Osteocyte (in vitro differentiated cells): ENCODE measurements around the gene CCDC174. TPM values are rescaled to one million over a fixed set of nuclear protein-coding genes. Genes with fewer than 3 reads are reported as not detected.

Experiments
- DNase-seq: peaks from one replicate; pipeline ENCODE4 v3.0.0; 2021; ENCODE audit warnings: mixed read lengths; ENCODE audit not compliant: unreplicated experiment; ENCODE audit errors: extremely low spot score
- H3K27ac Mint-ChIP-seq: one replicate; pipeline ENCODE4 v1.8.0; 2021; ENCODE audit warnings: mild to moderate bottlenecking, mixed read lengths; ENCODE audit not compliant: unreplicated experiment
- H3K27me3 Mint-ChIP-seq: one replicate; pipeline ENCODE4 v1.8.0; 2021; ENCODE audit warnings: mixed read lengths; ENCODE audit not compliant: unreplicated experiment
- H3K36me3 Mint-ChIP-seq: one replicate; pipeline ENCODE4 v1.8.0; 2021; ENCODE audit warnings: mixed read lengths; ENCODE audit not compliant: unreplicated experiment
- H3K4me1 Mint-ChIP-seq: one replicate; pipeline ENCODE4 v1.8.0; 2021; ENCODE audit warnings: mixed read lengths; ENCODE audit not compliant: unreplicated experiment
- H3K4me3 Mint-ChIP-seq: one replicate; pipeline ENCODE4 v1.8.0; 2021; ENCODE audit warnings: mild to moderate bottlenecking, moderate library complexity, mixed read lengths; ENCODE audit not compliant: unreplicated experiment
- H3K9me3 Mint-ChIP-seq: one replicate; pipeline ENCODE4 v1.8.0; 2021; ENCODE audit warnings: mixed read lengths; ENCODE audit not compliant: unreplicated experiment
- CTCF ChIP-seq: fragments of 200-600 bp; sonication (generic); IDR thresholded peaks from 2 replicates; pipeline ENCODE4 v1.5.0; 2021; ENCODE audit warnings: antibody characterized with exemption, mild to moderate bottlenecking, moderate library complexity
- long read RNA-seq: library from polyadenylated mRNA; unstranded; transcript quantifications from one replicate; pipeline ENCODE4 v2.0.0, GENCODE V29; 2021
- total RNA-seq: library from RNA; stranded (reverse); gene quantifications from 2 replicates; pipeline ENCODE4 v1.2.1, GENCODE V29; 2021

The CCDC174 gene
- 18.4 and 20.4 TPM in 2 replicates for total RNA-seq
- long read RNA-seq, transcript CCDC174-204 (7 exons, 1,139 nt): major isoform, 5 of 18 reads
- long read RNA-seq, partial matches to known transcripts: 7 of 18 reads
- long read RNA-seq, other reads (novel, unspliced or antisense): 5 of 18 reads

GRCh38 chr3:14651440-14652251, at the start of gene CCDC174:
TSS of gene CCDC174 (plus strand) at chr3:14651762. CDS start at chr3:14651837, 75 bp downstream.
- Mint-ChIP-seq H3K4me3 (peak within 1 kb of the TSS; percentile 88), H3K4me1 (peaks cover 25% of the 10 kb centered on the region), H3K27ac (peak within 1 kb of the TSS; percentile 97), H3K9me3 (no peaks in the 10 kb centered on the region), H3K36me3 (peaks cover 15% of the 10 kb centered on the region), H3K27me3 (peaks cover 5% of the 10 kb centered on the region)
- DNase-seq: peak; percentile 95
- no peak for TF ChIP-seq CTCF

- Mint-ChIP-seq H3K27ac (no peak overlapping the region), H3K4me3 (peak overlapping the region; percentile 11), H3K27me3 (peaks cover 66% of the 10 kb centered on the region), H3K9me3 (peaks cover 8% of the 10 kb centered on the region), H3K4me1 (peaks cover 2% of the 10 kb centered on the region), H3K36me3 (no peaks in the 10 kb centered on the region)
- no peak for TF ChIP-seq CTCF
- no peak for DNase-seq
Observed at GRCh38 chr3:14602006-14602803, 49.4 kb upstream of the CCDC174 start.

GRCh38 chr3:14602804-14603644, 48.5 kb upstream of the CCDC174 start:
- Mint-ChIP-seq H3K36me3 (no peaks in the 10 kb centered on the region), H3K4me1 (peaks cover 2% of the 10 kb centered on the region), H3K27ac (no peak overlapping the region), H3K27me3 (peaks cover 66% of the 10 kb centered on the region), H3K4me3 (peak overlapping the region; percentile 21), H3K9me3 (peaks cover 8% of the 10 kb centered on the region)
- no peak for TF ChIP-seq CTCF
- DNase-seq: no peak

- Mint-ChIP-seq H3K4me3 (no peak overlapping the region), H3K9me3 (no peaks in the 10 kb centered on the region), H3K4me1 (peaks cover 2% of the 10 kb centered on the region), H3K27me3 (peaks cover 64% of the 10 kb centered on the region), H3K27ac (no peak overlapping the region), H3K36me3 (no peaks in the 10 kb centered on the region)
- no peak for DNase-seq
- no peak for TF ChIP-seq CTCF
Observed at GRCh38 chr3:14605067-14605466, 46.5 kb upstream of the CCDC174 start.
